ENCODE measurements around the gene EZH2.

EZH2 gene

DNA sequence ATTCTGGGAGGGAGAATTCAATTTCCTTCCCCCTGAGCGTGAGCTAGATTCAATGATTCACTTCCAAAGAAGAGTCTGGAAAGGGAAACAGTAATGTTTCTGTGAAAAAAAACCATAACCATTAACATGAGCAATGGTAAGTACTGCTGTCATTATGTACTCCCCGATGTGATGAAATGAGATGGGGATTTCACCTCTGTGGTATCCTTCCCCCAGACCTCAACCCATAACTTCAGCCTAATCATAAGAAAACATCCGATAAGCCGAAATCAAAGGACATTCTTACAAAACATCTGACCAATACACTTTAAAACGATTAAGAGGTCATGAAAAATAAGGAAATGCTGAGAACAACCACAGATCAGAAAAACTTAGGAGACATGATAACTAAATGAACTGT lies 27.2 kb downstream of the EZH2 start:
- peak; percentile 41 for DNase-seq (ENCODE audit: low read depth)
- no peak for TF ChIP-seq CTCF (conservative IDR thresholded peaks at IDR 0.05; ENCODE audit: control insufficient read depth, insufficient read depth, low read depth, low read length)
- no peak overlapping the region for H3K4me3 ChIP-seq (ENCODE audit: control insufficient read depth, low read depth, low read length)

- no peak for DNase-seq (ENCODE audit: low read depth)
- TF ChIP-seq CTCF (conservative IDR thresholded peaks at IDR 0.05; ENCODE audit: control insufficient read depth, insufficient read depth, low read depth, low read length): no peak
- H3K4me3 ChIP-seq (ENCODE audit: control insufficient read depth, low read depth, low read length): peak overlapping the region; percentile 29
Observed at GRCh38 chr7:148856578-148856881, 27.6 kb downstream of the EZH2 start.

- H3K4me3 ChIP-seq (ENCODE audit: control insufficient read depth, low read depth, low read length): no peak overlapping the region
- no peak for TF ChIP-seq CTCF (conservative IDR thresholded peaks at IDR 0.05; ENCODE audit: control insufficient read depth, insufficient read depth, low read depth, low read length)
- peak; percentile 38 for DNase-seq (ENCODE audit: low read depth)
Observed at GRCh38 chr7:148854983-148855382, 29.1 kb downstream of the EZH2 start.

GRCh38 chr7:148852272-148852671 lies 31.8 kb downstream of the EZH2 start:
- no peak for TF ChIP-seq CTCF (conservative IDR thresholded peaks at IDR 0.05; ENCODE audit: control insufficient read depth, insufficient read depth, low read depth, low read length)
- no peak overlapping the region for H3K4me3 ChIP-seq (ENCODE audit: control insufficient read depth, low read depth, low read length)
- DNase-seq (ENCODE audit: low read depth): peak; percentile 40

DNA sequence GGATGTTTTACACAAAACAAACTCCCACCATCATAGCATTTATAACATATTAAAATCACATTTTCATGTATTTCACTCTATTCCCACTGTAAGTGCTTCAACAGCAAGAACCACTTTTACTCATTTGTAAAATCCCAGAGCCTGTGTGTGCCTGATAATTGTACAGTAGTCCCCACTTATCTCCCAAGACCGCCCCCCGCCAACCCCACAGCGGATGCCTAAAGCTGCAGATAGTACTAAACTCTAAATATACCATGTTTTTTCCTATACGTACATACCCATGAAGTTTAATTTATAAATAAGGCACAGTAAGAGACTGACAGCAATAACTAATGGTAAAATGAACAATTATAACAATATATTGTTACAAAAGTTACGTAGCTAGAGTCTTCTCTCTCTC lies 33.5 kb downstream of the EZH2 start:
- no peak for TF ChIP-seq CTCF (conservative IDR thresholded peaks at IDR 0.05; ENCODE audit: control insufficient read depth, insufficient read depth, low read depth, low read length)
- H3K4me3 ChIP-seq (ENCODE audit: control insufficient read depth, low read depth, low read length): no peak overlapping the region
- DNase-seq (ENCODE audit: low read depth): no peak

- H3K4me3 ChIP-seq (ENCODE audit: control insufficient read depth, low read depth, low read length): no peak overlapping the region
- DNase-seq (ENCODE audit: low read depth): no peak
- no peak for TF ChIP-seq CTCF (conservative IDR thresholded peaks at IDR 0.05; ENCODE audit: control insufficient read depth, insufficient read depth, low read depth, low read length)
Observed at GRCh38 chr7:148849393-148850098, 34.5 kb downstream of the EZH2 start.
